Stomach (tissue), 4 donors: ENCODE measurements around the gene CDC16.

Experiments used
- CTCF ChIP-seq, 7 experiments: fragments of 450-650 bp in 4 of 7; fragments of 200-600 bp in 3 of 7; sonication (generic) in 3 of 7; IDR thresholded peaks; one replicate each; pipeline ENCODE4 v1.5.1; 2016 to 2019; ENCODE audit warnings: antibody characterized with exemption in 7 of 7, control low read depth in 2 of 7, mild to moderate bottlenecking in 1 of 7
- EP300 ChIP-seq: sonication (generic); formaldehyde crosslinking; IDR thresholded peaks from one replicate; pipeline ENCODE4 v1.6.1; 2017; ENCODE audit warnings: antibody characterized with exemption
- POLR2A ChIP-seq, 4 donors: fragments of 450-650 bp; IDR thresholded peaks; one replicate each; pipeline ENCODE4 v1.6.1; 2016; ENCODE audit warnings: antibody characterized with exemption in 4 of 4, control low read depth in 2 of 4, mild to moderate bottlenecking in 1 of 4, moderate library complexity in 1 of 4
- POLR2AphosphoS5 ChIP-seq, 3 donors: sonication (generic); formaldehyde crosslinking; IDR thresholded peaks; one replicate each; pipeline ENCODE4 v1.6.1; 2016; ENCODE audit warnings: antibody characterized with exemption in 3 of 3

- TF ChIP-seq CTCF (IDR thresholded peaks at IDR 0.05) (no peak), POLR2A (IDR thresholded peaks at IDR 0.05) (no peak), POLR2AphosphoS5 (IDR thresholded peaks at IDR 0.05) (no peak), EP300 (no peak)
Observed at GRCh38 chr13:114321256-114321655, 86.6 kb downstream of the CDC16 start.
